GM13976 (cell line): Measurements from ENCODE around the gene GP1BB.
"Not testable (repeated sequence)": the region's sequence is repeated elsewhere in the genome, so short reads cannot be mapped to it uniquely, and the experiment has no call there.

ENCODE experiments used
- DNase-seq: peaks from one replicate; pipeline ENCODE4 v3.0.0; 2012; ENCODE audit warnings: low spot score
- in situ Hi-C: fragments of 300-500 bp; cut with MboI; formaldehyde crosslinking; loops from one replicate; pipeline ENCODE4 v1.12.0; 2022; ENCODE audit warnings: low sequenced_read_pairs, mixed read lengths, inconsistent platforms; ENCODE audit not compliant: unreplicated experiment
- TF ChIP-seq, protein P1 (sequence below): IDR thresholded peaks from 2 replicates; pipeline ENCODE4 v1.5.1; 2012; ENCODE audit warnings: borderline replicate concordance, mild to moderate bottlenecking; ENCODE audit not compliant: insufficient read depth; ENCODE audit errors: extremely low read depth, missing control alignments, control extremely low read depth

The GP1BB gene

GRCh38 chr22:19723232-19723982, at the start of gene GP1BB:
Gene GP1BB (plus strand): TSS chr22:19723539. CDS start chr22:19723570, 31 bp downstream.
- in situ Hi-C loops: no loop called here
- peak; percentile 67 for DNase-seq
- TF ChIP-seq, protein P1, sequence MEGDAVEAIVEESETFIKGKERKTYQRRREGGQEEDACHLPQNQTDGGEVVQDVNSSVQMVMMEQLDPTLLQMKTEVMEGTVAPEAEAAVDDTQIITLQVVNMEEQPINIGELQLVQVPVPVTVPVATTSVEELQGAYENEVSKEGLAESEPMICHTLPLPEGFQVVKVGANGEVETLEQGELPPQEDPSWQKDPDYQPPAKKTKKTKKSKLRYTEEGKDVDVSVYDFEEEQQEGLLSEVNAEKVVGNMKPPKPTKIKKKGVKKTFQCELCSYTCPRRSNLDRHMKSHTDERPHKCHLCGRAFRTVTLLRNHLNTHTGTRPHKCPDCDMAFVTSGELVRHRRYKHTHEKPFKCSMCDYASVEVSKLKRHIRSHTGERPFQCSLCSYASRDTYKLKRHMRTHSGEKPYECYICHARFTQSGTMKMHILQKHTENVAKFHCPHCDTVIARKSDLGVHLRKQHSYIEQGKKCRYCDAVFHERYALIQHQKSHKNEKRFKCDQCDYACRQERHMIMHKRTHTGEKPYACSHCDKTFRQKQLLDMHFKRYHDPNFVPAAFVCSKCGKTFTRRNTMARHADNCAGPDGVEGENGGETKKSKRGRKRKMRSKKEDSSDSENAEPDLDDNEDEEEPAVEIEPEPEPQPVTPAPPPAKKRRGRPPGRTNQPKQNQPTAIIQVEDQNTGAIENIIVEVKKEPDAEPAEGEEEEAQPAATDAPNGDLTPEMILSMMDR: no peak

- in situ Hi-C loops: no loop called here
- TF ChIP-seq, protein P1: no peak
- no peak for DNase-seq
These were observed 49.7 kb upstream of the GP1BB start for GRCh38 chr22:19673660-19674059.

DNA sequence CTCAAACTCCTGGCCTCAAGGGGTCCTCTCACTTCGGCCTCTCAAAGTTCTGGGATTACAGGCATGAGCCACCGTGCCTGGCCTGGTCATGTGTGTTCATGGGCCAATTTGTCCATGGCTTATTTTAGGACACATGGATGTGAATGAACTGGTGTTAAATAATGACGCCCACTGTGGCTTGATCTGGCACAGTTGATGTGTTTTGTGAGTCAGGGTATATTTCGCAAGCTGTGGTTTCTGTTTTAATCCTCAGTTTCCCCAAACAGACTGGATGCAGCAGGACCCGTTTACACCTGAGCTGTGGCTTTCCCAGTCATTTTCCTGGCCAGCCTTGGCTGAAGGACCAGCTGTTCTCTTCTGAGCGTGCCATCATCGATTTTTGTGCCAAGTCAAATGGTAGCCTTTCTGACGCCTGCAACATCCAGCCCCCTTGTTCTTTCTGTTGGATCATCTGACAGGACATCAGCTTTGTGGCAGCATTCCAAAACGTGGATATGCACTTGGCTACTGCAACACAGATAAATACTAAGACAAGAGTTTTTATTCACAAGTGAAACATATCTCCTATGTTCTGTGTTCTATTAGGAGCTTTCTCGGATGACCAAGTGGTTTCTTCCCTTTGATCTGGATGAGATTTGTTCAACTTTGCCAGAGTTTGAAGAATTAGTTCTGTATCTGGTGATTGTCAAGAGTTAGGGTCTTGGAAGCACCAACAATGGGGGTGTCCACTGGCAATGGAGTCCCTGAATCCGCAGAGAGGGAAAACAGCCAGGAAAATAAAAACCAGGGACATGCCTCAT, 49.0 kb upstream of the GP1BB start:
- in situ Hi-C loops: no loop called here
- TF ChIP-seq, protein P1: no peak
- no peak for DNase-seq

DNA sequence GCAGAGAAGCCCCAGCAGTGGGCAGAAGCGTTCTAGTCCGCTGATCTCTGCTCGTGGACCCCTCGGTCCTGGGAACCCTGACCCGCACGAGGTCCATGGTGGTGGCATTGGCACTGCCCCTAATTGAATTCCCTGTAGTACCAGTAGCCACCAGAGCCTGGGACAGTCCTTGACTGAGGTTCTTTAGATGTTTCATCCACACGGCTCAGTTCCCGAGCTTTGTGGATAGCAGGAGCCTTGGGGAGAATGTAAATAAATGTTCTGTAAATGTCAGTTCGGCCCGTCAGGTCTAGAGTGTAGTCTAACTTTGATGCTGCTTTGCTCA, 48.4 kb upstream of the GP1BB start:
- in situ Hi-C loops: no loop called here

DNA sequence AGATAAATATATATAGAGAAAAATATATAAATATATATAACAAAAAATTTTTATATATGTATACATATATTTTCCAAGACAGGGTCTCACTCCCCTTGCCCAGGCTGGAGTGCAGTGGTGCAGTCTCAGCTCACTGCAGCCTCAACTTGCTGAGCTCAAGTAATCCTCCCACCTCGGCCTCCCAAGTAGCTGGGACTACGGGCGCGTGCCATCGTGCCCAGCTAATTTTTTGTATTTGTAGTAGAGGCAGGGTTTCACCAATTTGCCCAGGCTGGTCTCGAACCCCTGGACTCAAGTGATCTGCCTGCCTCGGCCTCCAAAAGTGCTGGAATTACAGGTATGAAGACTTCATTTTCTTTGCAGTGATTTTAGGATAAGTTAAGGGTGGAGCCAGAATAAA, 47.9 kb upstream of the GP1BB start:
- in situ Hi-C loops: no loop called here
- TF ChIP-seq, protein P1: no peak

More for the DNA sequence above, 48.4 kb upstream of the GP1BB start:
- TF ChIP-seq, protein P1: no peak
- no peak for DNase-seq

GRCh38 chr22:19676437-19676836, 46.9 kb upstream of the GP1BB start:
- in situ Hi-C loops, DNase-seq: not testable (repeated sequence)

More for the DNA sequence above, 47.9 kb upstream of the GP1BB start:
- DNase-seq: no peak

- DNase-seq: no peak
- in situ Hi-C loops: no loop called here
- TF ChIP-seq, protein P1: no peak
These were observed 44.3 kb upstream of the GP1BB start for GRCh38 chr22:19678949-19679521.
